Natural killer cell treated with Interleukin-12 subunit alpha and Interleukin-12 subunit beta and Interleukin-15 and Interleukin-18, amount 100 ng/mL, for 72 hours (primary cell): ENCODE measurements around the gene CENPB. TPM values are rescaled to one million over a fixed set of nuclear protein-coding genes. Genes with fewer than 3 reads are reported as not detected.

ENCODE experiments used
- ATAC-seq, 2 donors: fragments of 150-1000 bp; cut with Tn5 transposase in 1 of 2; sonication (Bioruptor Pico), chemical (Tn5 transposase) in 1 of 2; 2 replicates each; pipeline ENCODE4 v1.10.0; 2021
- DNase-seq: peaks from one replicate; pipeline ENCODE4 v3.0.0; 2022; ENCODE audit warnings: low spot score
- H3K27ac Mint-ChIP-seq, 2 donors: 1 replicate in 1 of 2; 2 replicates in 1 of 2; pipeline ENCODE4 v1.8.0; 2022; ENCODE audit warnings: mixed read lengths in 2 of 2, mild to moderate bottlenecking in 1 of 2, moderate library complexity in 1 of 2
- H3K27me3 Mint-ChIP-seq, 2 donors: 1 replicate in 1 of 2; 2 replicates in 1 of 2; pipeline ENCODE4 v1.8.0; 2022; ENCODE audit warnings: mixed read lengths in 2 of 2
- H3K36me3 Mint-ChIP-seq: one replicate; pipeline ENCODE4 v1.8.0; 2022; ENCODE audit warnings: mixed read lengths
- H3K4me1 Mint-ChIP-seq, 2 donors: 1 replicate in 1 of 2; 2 replicates in 1 of 2; pipeline ENCODE4 v1.8.0; 2022; ENCODE audit warnings: low read depth in 2 of 2, mixed read lengths in 2 of 2, mild to moderate bottlenecking in 1 of 2
- H3K4me3 Mint-ChIP-seq: one replicate; pipeline ENCODE4 v1.8.0; 2022; ENCODE audit warnings: mixed read lengths
- H3K9me3 Mint-ChIP-seq: 2 replicates; pipeline ENCODE4 v1.8.0; 2022; ENCODE audit warnings: mixed read lengths
- total RNA-seq, 2 donors: library from RNA; stranded (reverse); gene quantifications; one replicate each; pipeline ENCODE4 v1.2.3, GENCODE V29; 2022

CENPB gene
- total RNA-seq, 2 donors from 2014 or later = 75.4 to 118 TPM

- H3K27me3 Mint-ChIP-seq = no peaks in the 10 kb centered on the region
- DNase-seq (no peak), ATAC-seq (no peak)
- H3K4me3 Mint-ChIP-seq = no peak overlapping the region
- H3K9me3 Mint-ChIP-seq = no peaks in the 10 kb centered on the region
- H3K36me3 Mint-ChIP-seq = no peaks in the 10 kb centered on the region
- peaks cover 0 to 7% of the 10 kb centered on the region in 2 donors for H3K4me1 Mint-ChIP-seq
- no peak overlapping the region for H3K27ac Mint-ChIP-seq
Measured at GRCh38 chr20:3751305-3751674, 35.2 kb downstream of the CENPB start.

- H3K4me1 Mint-ChIP-seq = peaks cover 0 to 11% of the 10 kb centered on the region in 2 donors
- H3K27me3 Mint-ChIP-seq = no peaks in the 10 kb centered on the region
- no peaks in the 10 kb centered on the region for H3K9me3 Mint-ChIP-seq
- H3K36me3 Mint-ChIP-seq = no peaks in the 10 kb centered on the region
- DNase-seq = no peak
- no peak overlapping the region for H3K27ac Mint-ChIP-seq
- H3K4me3 Mint-ChIP-seq = no peak overlapping the region
- ATAC-seq = peak; percentile 46 to 50
Measured at GRCh38 chr20:3749689-3750531, 36.6 kb downstream of the CENPB start.

- Mint-ChIP-seq H3K27ac (no peak overlapping the region), H3K4me1 (peaks cover 0 to 16% of the 10 kb centered on the region in 2 donors), H3K36me3 (no peaks in the 10 kb centered on the region), H3K4me3 (no peak overlapping the region), H3K27me3 (no peaks in the 10 kb centered on the region), H3K9me3 (no peaks in the 10 kb centered on the region)
- DNase-seq (no peak), ATAC-seq (no peak)
Measured at GRCh38 chr20:3749087-3749688, 37.4 kb downstream of the CENPB start.

GRCh38 chr20:3748073-3748472 is 38.5 kb downstream of the CENPB start:
- Mint-ChIP-seq H3K36me3 (no peaks in the 10 kb centered on the region), H3K9me3 (no peaks in the 10 kb centered on the region), H3K4me1 (peaks cover 0 to 16% of the 10 kb centered on the region in 2 donors), H3K27ac (no peak overlapping the region), H3K27me3 (no peaks in the 10 kb centered on the region), H3K4me3 (no peak overlapping the region)
- ATAC-seq (no peak), DNase-seq (no peak)

GRCh38 chr20:3747471-3747870 is 39.1 kb downstream of the CENPB start:
- Mint-ChIP-seq H3K36me3 (no peaks in the 10 kb centered on the region), H3K9me3 (no peaks in the 10 kb centered on the region), H3K27me3 (no peaks in the 10 kb centered on the region), H3K4me3 (no peak overlapping the region), H3K27ac (no peak overlapping the region), H3K4me1 (peaks cover 0 to 15% of the 10 kb centered on the region in 2 donors)
- ATAC-seq (no peak), DNase-seq (no peak)

GRCh38 chr20:3745686-3746173 is 40.8 kb downstream of the CENPB start:
- no peak for DNase-seq
- H3K9me3 Mint-ChIP-seq = no peaks in the 10 kb centered on the region
- no peaks in the 10 kb centered on the region for H3K36me3 Mint-ChIP-seq
- no peak overlapping the region for H3K27ac Mint-ChIP-seq
- no peaks in the 10 kb centered on the region for H3K27me3 Mint-ChIP-seq
- H3K4me3 Mint-ChIP-seq = no peak overlapping the region
- peaks cover 0 to 8% of the 10 kb centered on the region in 2 donors for H3K4me1 Mint-ChIP-seq
- no peak for ATAC-seq

- H3K27me3 Mint-ChIP-seq = no peaks in the 10 kb centered on the region
- H3K4me3 Mint-ChIP-seq = peak overlapping the region; percentile 32
- H3K36me3 Mint-ChIP-seq = no peaks in the 10 kb centered on the region
- no peaks in the 10 kb centered on the region for H3K9me3 Mint-ChIP-seq
- peak overlapping the region in 1 of 2 donors; percentile 56 for H3K27ac Mint-ChIP-seq
- peak; percentile 74 for DNase-seq
- ATAC-seq = peak; percentile 50 to 83
- peaks cover 0 to 8% of the 10 kb centered on the region in 2 donors for H3K4me1 Mint-ChIP-seq
Measured at GRCh38 chr20:3744806-3745685, 41.5 kb downstream of the CENPB start.

GRCh38 chr20:3744037-3744436 is 42.5 kb downstream of the CENPB start:
- no peaks in the 10 kb centered on the region for H3K9me3 Mint-ChIP-seq
- H3K4me3 Mint-ChIP-seq = no peak overlapping the region
- H3K27ac Mint-ChIP-seq = no peak overlapping the region
- peaks cover 0 to 8% of the 10 kb centered on the region in 2 donors for H3K4me1 Mint-ChIP-seq
- no peaks in the 10 kb centered on the region for H3K36me3 Mint-ChIP-seq
- H3K27me3 Mint-ChIP-seq = no peaks in the 10 kb centered on the region
- DNase-seq (no peak), ATAC-seq (no peak)

GRCh38 chr20:3743251-3743650 is 43.3 kb downstream of the CENPB start:
- H3K4me1 Mint-ChIP-seq = peaks cover 0 to 8% of the 10 kb centered on the region in 2 donors
- H3K36me3 Mint-ChIP-seq = no peaks in the 10 kb centered on the region
- H3K9me3 Mint-ChIP-seq = no peaks in the 10 kb centered on the region
- H3K27ac Mint-ChIP-seq = no peak overlapping the region
- H3K27me3 Mint-ChIP-seq = no peaks in the 10 kb centered on the region
- no peak overlapping the region for H3K4me3 Mint-ChIP-seq
- ATAC-seq (no peak), DNase-seq (no peak)

- H3K36me3 Mint-ChIP-seq = no peaks in the 10 kb centered on the region
- H3K27ac Mint-ChIP-seq = no peak overlapping the region
- peaks cover 0 to 8% of the 10 kb centered on the region in 2 donors for H3K4me1 Mint-ChIP-seq
- H3K4me3 Mint-ChIP-seq = no peak overlapping the region
- H3K9me3 Mint-ChIP-seq = no peaks in the 10 kb centered on the region
- DNase-seq (no peak), ATAC-seq (no peak)
- no peaks in the 10 kb centered on the region for H3K27me3 Mint-ChIP-seq
Measured at GRCh38 chr20:3741836-3742458, 44.6 kb downstream of the CENPB start.

GRCh38 chr20:3740615-3741301 is 45.8 kb downstream of the CENPB start:
- no peak overlapping the region for H3K27ac Mint-ChIP-seq
- peak in 1 of 2 donors; percentile 7 for ATAC-seq
- H3K4me3 Mint-ChIP-seq = no peak overlapping the region
- no peak for DNase-seq
- peaks cover 0 to 3% of the 10 kb centered on the region in 2 donors for H3K27me3 Mint-ChIP-seq
- no peaks in the 10 kb centered on the region for H3K36me3 Mint-ChIP-seq
- peaks cover 0 to 8% of the 10 kb centered on the region in 2 donors for H3K4me1 Mint-ChIP-seq
- H3K9me3 Mint-ChIP-seq = no peaks in the 10 kb centered on the region

GRCh38 chr20:3739926-3740451 is 46.6 kb downstream of the CENPB start:
- DNase-seq (no peak), ATAC-seq (no peak)
- Mint-ChIP-seq H3K9me3 (no peaks in the 10 kb centered on the region), H3K4me1 (peaks cover 0 to 5% of the 10 kb centered on the region in 2 donors), H3K27ac (no peak overlapping the region), H3K36me3 (no peaks in the 10 kb centered on the region), H3K27me3 (peaks cover 0 to 5% of the 10 kb centered on the region in 2 donors), H3K4me3 (no peak overlapping the region)
